ENCODE results near the gene APOL2. TPM values are rescaled to one million over a fixed set of nuclear protein-coding genes. Genes with fewer than 3 reads are reported as not detected.

Gene APOL2
- polyA plus RNA-seq, 1 donor (not counting 4 experiments of a cell fraction or from before 2014, with no cell fraction given): 8.9 TPM

GRCh38 chr22:36239150-36239400 is 252 bp downstream of the APOL2 start:
- H3K9ac ChIP-seq (ENCODE audit: control insufficient read depth, extremely low read depth, insufficient read depth, low read length): peak overlapping the region; percentile 78
- DNase-seq (ENCODE audit: low read depth, low spot score): no peak
- dilution Hi-C loops (cut with MboI; ENCODE audit: extremely low pct_ligation_motif_present, low sequenced_read_pairs): no loop called here
- peaks cover 16% of the 10 kb centered on the region for H3K4me1 ChIP-seq (ENCODE audit: control insufficient read depth, extremely low read depth, insufficient read depth, low read length)
- H3K27me3 ChIP-seq (ENCODE audit: control insufficient read depth, extremely low read depth, insufficient read depth, low read length): no peaks in the 10 kb centered on the region
- peak overlapping the region; percentile 53 for H3K27ac ChIP-seq (ENCODE audit: control insufficient read depth, insufficient read depth, low read length)
- no peaks in the 10 kb centered on the region for H3K9me3 ChIP-seq (ENCODE audit: control insufficient read depth, low read depth, low read length)
- no peaks in the 10 kb centered on the region for H4K20me1 ChIP-seq (ENCODE audit: control insufficient read depth, extremely low read depth, insufficient read depth, low read length)
- no peaks in the 10 kb centered on the region for H3K9me1 ChIP-seq (ENCODE audit: control insufficient read depth, extremely low read depth, insufficient read depth, low read length)
- H3K4me2 ChIP-seq (ENCODE audit: control insufficient read depth, extremely low read depth, insufficient read depth, low read depth, low read length): peak overlapping the region; percentile 99
- peaks cover 0 to 3% of the 10 kb centered on the region in 2 experiments for H3K36me3 ChIP-seq (ENCODE audit: control insufficient read depth in 2 of 2, extremely low read depth in 1 of 2, insufficient read depth in 2 of 2, low read length in 2 of 2)
- H2AFZ ChIP-seq (ENCODE audit: control insufficient read depth, low read length): peak overlapping the region; percentile 72
- peak overlapping the region; percentile 51 to 85 (median 72) for H3K4me3 ChIP-seq (ENCODE audit: control insufficient read depth in 2 of 3, extremely low read depth in 1 of 3, insufficient read depth in 2 of 3, low read depth in 1 of 3, low read length in 3 of 3)
- H3K79me2 ChIP-seq (ENCODE audit: control insufficient read depth, insufficient read depth, low read length): peaks cover 18% of the 10 kb centered on the region
- no peak for FAIRE-seq
- TF ChIP-seq EZH2 (IDR thresholded peaks at IDR 0.05; ENCODE audit: low read length) (no peak), CTCF (optimal IDR thresholded peaks at IDR 0.05 in 1 of 3, IDR thresholded peaks at IDR 0.05 in 1 of 3, conservative IDR thresholded peaks at IDR 0.05 in 1 of 3; ENCODE audit: extremely low read depth in 1 of 3, insufficient read depth in 2 of 3, low read length in 3 of 3) (no peak)

- Histone ChIP-seq H3K4me3 (ENCODE audit: control insufficient read depth in 2 of 3, extremely low read depth in 1 of 3, insufficient read depth in 2 of 3, low read depth in 1 of 3, low read length in 3 of 3) (peak overlapping the region; percentile 51 to 85 (median 72)), H3K27me3 (ENCODE audit: control insufficient read depth, extremely low read depth, insufficient read depth, low read length) (no peaks in the 10 kb centered on the region), H3K9me1 (ENCODE audit: control insufficient read depth, extremely low read depth, insufficient read depth, low read length) (no peaks in the 10 kb centered on the region), H3K9ac (ENCODE audit: control insufficient read depth, extremely low read depth, insufficient read depth, low read length) (peak overlapping the region; percentile 78), H3K79me2 (ENCODE audit: control insufficient read depth, insufficient read depth, low read length) (peaks cover 18% of the 10 kb centered on the region), H3K4me2 (ENCODE audit: control insufficient read depth, extremely low read depth, insufficient read depth, low read depth, low read length) (peak overlapping the region; percentile 99), H2AFZ (ENCODE audit: control insufficient read depth, low read length) (peak overlapping the region; percentile 72), H3K27ac (ENCODE audit: control insufficient read depth, insufficient read depth, low read length) (peak overlapping the region; percentile 53), H4K20me1 (ENCODE audit: control insufficient read depth, extremely low read depth, insufficient read depth, low read length) (no peaks in the 10 kb centered on the region), H3K36me3 (ENCODE audit: control insufficient read depth in 2 of 2, extremely low read depth in 1 of 2, insufficient read depth in 2 of 2, low read length in 2 of 2) (peaks cover 0 to 3% of the 10 kb centered on the region in 2 experiments), H3K9me3 (ENCODE audit: control insufficient read depth, low read depth, low read length) (no peaks in the 10 kb centered on the region), H3K4me1 (ENCODE audit: control insufficient read depth, extremely low read depth, insufficient read depth, low read length) (peaks cover 16% of the 10 kb centered on the region)
- FAIRE-seq (peak; percentile 87), DNase-seq (ENCODE audit: low read depth, low spot score) (no peak)
- TF ChIP-seq CTCF (optimal IDR thresholded peaks at IDR 0.05 in 1 of 3, IDR thresholded peaks at IDR 0.05 in 1 of 3, conservative IDR thresholded peaks at IDR 0.05 in 1 of 3; ENCODE audit: extremely low read depth in 1 of 3, insufficient read depth in 2 of 3, low read length in 3 of 3): no peak
- dilution Hi-C loops (cut with MboI; ENCODE audit: extremely low pct_ligation_motif_present, low sequenced_read_pairs): no loop called here
Measured at GRCh38 chr22:36238373-36239149, 766 bp downstream of the APOL2 start.

Data from keratinocyte (primary cell).